ENCODE data around the gene MSRB3. TPM values are rescaled to one million over a fixed set of nuclear protein-coding genes. Genes with fewer than 3 reads are reported as not detected.

Gene MSRB3
- total RNA-seq, 1 experiment from 2014 or later = 1.1 TPM

- no peak overlapping the region for H2BK15ac ChIP-seq (ENCODE audit: low read depth, low read length)
- Mint-ChIP-seq H3K4me3 (no peak overlapping the region), H3K27me3 (ENCODE audit: low read depth) (no peaks in the 10 kb centered on the region), H3K36me3 (ENCODE audit: insufficient read depth in 1 of 3, low read depth in 3 of 3) (no peaks in the 10 kb centered on the region), H3K9me3 (no peaks in the 10 kb centered on the region), H3K27ac (no peak overlapping the region), H3K4me1 (peaks cover 2% of the 10 kb centered on the region in 2 experiments; a peak in 2 of 4 replicates)
- H2BK5ac ChIP-seq (ENCODE audit: insufficient read length, low read length) = no peak overlapping the region
- no peaks in the 10 kb centered on the region for H4K20me1 ChIP-seq (ENCODE audit: control insufficient read depth, insufficient read depth, insufficient read length)
- no peaks in the 10 kb centered on the region for H3K4me1 ChIP-seq (ENCODE audit: insufficient read depth, low read length)
- no peak overlapping the region for H3K4ac ChIP-seq (ENCODE audit: low read depth, low read length)
- TF ChIP-seq CTCF (conservative IDR thresholded peaks at IDR 0.05) = no peak
- H3K27me3 ChIP-seq (ENCODE audit: insufficient read depth, low read length) = no peaks in the 10 kb centered on the region
- no peak overlapping the region for H3T11ph ChIP-seq (ENCODE audit: low read length)
- H3K18ac ChIP-seq (ENCODE audit: insufficient read length, low read depth, low read length) = no peak overlapping the region
- no peak overlapping the region for H2BK120ac ChIP-seq (ENCODE audit: low read depth, low read length, poor library complexity, severe bottlenecking)
- H3K23ac ChIP-seq (ENCODE audit: insufficient read length, low read depth, low read length) = no peak overlapping the region
- H4K5ac ChIP-seq (ENCODE audit: insufficient read length, low read depth, low read length) = no peak overlapping the region
- H3K56ac ChIP-seq (ENCODE audit: insufficient read length, low read depth, low read length) = no peak overlapping the region
- no peaks in the 10 kb centered on the region for H3K79me1 ChIP-seq (ENCODE audit: insufficient read depth, low read depth, low read length, poor library complexity, severe bottlenecking)
- no peak overlapping the region for H4K8ac ChIP-seq (replicated peaks; ENCODE audit: insufficient read length, low read depth, low read length)
- no peak overlapping the region for H2BK20ac ChIP-seq (ENCODE audit: low read depth, low read length, poor library complexity, severe bottlenecking)
- H2AFZ ChIP-seq (ENCODE audit: low read length) = no peak overlapping the region
- no peak overlapping the region for H2AK5ac ChIP-seq (ENCODE audit: insufficient read length, low read length)
- no peak overlapping the region for H3K9ac ChIP-seq (ENCODE audit: extremely low read depth, insufficient read length, low read length)
- H3K9me3 ChIP-seq (ENCODE audit: control insufficient read depth, low read depth, low read length) = no peaks in the 10 kb centered on the region
- no peak overlapping the region for H3K27ac ChIP-seq (ENCODE audit: insufficient read length, low read depth, low read length)
- no peaks in the 10 kb centered on the region for H3K79me2 ChIP-seq (ENCODE audit: insufficient read depth, low read length)
- H4K91ac ChIP-seq (ENCODE audit: insufficient read length, low read depth, low read length) = no peak overlapping the region
- no CpG with 5 or more reads among the region's 3 CpGs for WGBS (ENCODE audit: extremely low coverage, insufficient read length, low lambda C conversion rate)
- H3K4me2 ChIP-seq (ENCODE audit: insufficient read depth, insufficient read length, low read length) = no peak overlapping the region
- no peak overlapping the region for H3K14ac ChIP-seq (ENCODE audit: insufficient read depth, low read length)
- no peak for DNase-seq
- no peaks in the 10 kb centered on the region for H3K23me2 ChIP-seq (ENCODE audit: insufficient read length, low read depth, low read length, poor library complexity, severe bottlenecking)
- H2BK12ac ChIP-seq (ENCODE audit: insufficient read length, low read depth, low read length) = no peak overlapping the region
Measured at GRCh38 chr12:65308601-65309071, 30.2 kb downstream of the MSRB3 start.
